Esophagus squamous epithelium (tissue), 5 donors: ENCODE measurements around the gene CNTRL. TPM values are rescaled to one million over a fixed set of nuclear protein-coding genes. Genes with fewer than 3 reads are reported as not detected.
"Not testable (repeated sequence)": the region's sequence is repeated elsewhere in the genome, so short reads cannot be mapped to it uniquely, and the experiment has no call there.

ENCODE experiments used
- DNase-seq: peaks from one replicate; lab custom pipeline; 2025; lab: John Stamatoyannopoulos, UW
- H3K27ac ChIP-seq, 4 donors: fragments of 200-600 bp; sonication (generic); one replicate each; pipeline ENCODE4 v1.5.1; 2016 to 2019; ENCODE audit warnings: mild to moderate bottlenecking in 1 of 4
- H3K27me3 ChIP-seq, 4 donors: fragments of 200-600 bp; sonication (generic); 1 replicate in 3 of 4; 2 replicates in 1 of 4; pipeline versions ENCODE4 v1.5.1 to v1.6.0; 2017 to 2021; ENCODE audit warnings: antibody characterized with exemption in 1 of 4
- H3K36me3 ChIP-seq, 3 donors: fragments of 200-600 bp; sonication (generic); one replicate each; pipeline ENCODE4 v1.5.1; 2016 to 2019
- H3K4me1 ChIP-seq, 3 donors: fragments of 200-600 bp; sonication (generic); one replicate each; pipeline ENCODE4 v1.5.1; 2017 to 2019
- H3K4me3 ChIP-seq, 4 donors: fragments of 200-600 bp; sonication (generic); 1 replicate in 3 of 4; 2 replicates in 1 of 4; pipeline ENCODE4 v1.5.1; 2016 to 2019; ENCODE audit warnings: mild to moderate bottlenecking in 2 of 4, moderate library complexity in 1 of 4
- H3K9me3 ChIP-seq, 3 donors: fragments of 200-600 bp; sonication (generic); one replicate each; pipeline ENCODE4 v1.5.1; 2016 to 2019
- CTCF ChIP-seq, 6 experiments: fragments of 450-650 bp in 4 of 6; fragments of 200-600 bp in 2 of 6; sonication (generic) in 2 of 6; IDR thresholded peaks; one replicate each; pipeline ENCODE4 v1.5.1; 2016 to 2019; ENCODE audit warnings: antibody characterized with exemption in 6 of 6, mild to moderate bottlenecking in 4 of 6, moderate library complexity in 4 of 6
- POLR2A ChIP-seq, 4 donors: fragments of 450-650 bp; IDR thresholded peaks; one replicate each; pipeline ENCODE4 v1.6.1; 2017; ENCODE audit warnings: antibody characterized with exemption in 4 of 4, mild to moderate bottlenecking in 4 of 4, moderate library complexity in 3 of 4
- WGBS, 2 donors: methylation state at CpG; one replicate each; pipeline ENCODE4 v1.1.5; 2018; 5-methylcytosine and 5-hydroxymethylcytosine counted together
- intact Hi-C: fragments of 100-400 bp; cut with DNase I; formaldehyde crosslinking; loops from one replicate; pipeline ENCODE4 v1.15.0; 2022
- total RNA-seq, 4 donors: library from RNA; depleted of rRNA; stranded (reverse); fragments of >200 nt; gene quantifications; one replicate each; pipeline ENCODE4 v1.1.0, GENCODE V29; 2016
- donor health status: DM: yes; HTN: yes; CAD: no.

CNTRL gene
- total RNA-seq, 4 donors from 2014 or later, result 7.2 to 15.3 (median 8.0) TPM

GRCh38 chr9:121085661-121086060 is 10.9 kb downstream of the CNTRL start:
- H3K4me1 ChIP-seq, result no peaks in the 10 kb centered on the region
- intact Hi-C loops, result no loop called here
- WGBS, 2 donors, result 83 to 94% methylated on average over 1 of the region's 1 CpG
- no peak overlapping the region for H3K4me3 ChIP-seq
- no peak for DNase-seq
- H3K9me3 ChIP-seq, result no peaks in the 10 kb centered on the region
- no peaks in the 10 kb centered on the region for H3K27me3 ChIP-seq
- H3K27ac ChIP-seq, result no peak overlapping the region
- peaks cover 0 to 34% (median 0%) of the 10 kb centered on the region in 3 donors for H3K36me3 ChIP-seq
- TF ChIP-seq POLR2A (IDR thresholded peaks at IDR 0.05), result no peak
- TF ChIP-seq CTCF (IDR thresholded peaks at IDR 0.05), result no peak

DNA sequence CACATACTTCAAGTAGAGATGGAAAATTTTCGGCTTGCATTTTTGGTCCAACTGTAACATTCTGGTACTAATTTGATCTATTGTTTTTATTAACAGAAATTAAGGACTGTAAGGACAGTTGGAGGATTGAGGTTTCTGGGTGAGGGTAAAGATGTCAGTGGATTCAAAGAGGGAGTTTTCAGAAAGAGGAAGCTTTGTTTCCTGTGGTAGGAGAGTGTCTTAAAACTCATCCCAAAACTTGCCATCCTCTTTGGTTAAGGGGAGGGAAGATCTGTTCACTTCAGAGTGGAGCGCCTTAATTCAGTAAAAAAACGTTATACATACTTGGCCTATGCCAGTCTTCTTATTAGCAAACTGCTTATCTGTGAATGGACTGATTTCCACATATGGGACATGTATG is 13.8 kb downstream of the CNTRL start:
- no peaks in the 10 kb centered on the region for H3K27me3 ChIP-seq
- H3K4me3 ChIP-seq, result no peak overlapping the region
- H3K9me3 ChIP-seq, result no peaks in the 10 kb centered on the region
- no peaks in the 10 kb centered on the region for H3K4me1 ChIP-seq
- DNase-seq, result no peak
- intact Hi-C loops, result no loop called here
- WGBS, 2 donors, result 66 to 76% methylated on average over 3 of the region's 3 CpGs
- no peak for TF ChIP-seq POLR2A (IDR thresholded peaks at IDR 0.05)
- TF ChIP-seq CTCF (IDR thresholded peaks at IDR 0.05), result no peak
- no peak overlapping the region for H3K27ac ChIP-seq
- H3K36me3 ChIP-seq, result peaks cover 0 to 15% (median 0%) of the 10 kb centered on the region in 3 donors

DNA sequence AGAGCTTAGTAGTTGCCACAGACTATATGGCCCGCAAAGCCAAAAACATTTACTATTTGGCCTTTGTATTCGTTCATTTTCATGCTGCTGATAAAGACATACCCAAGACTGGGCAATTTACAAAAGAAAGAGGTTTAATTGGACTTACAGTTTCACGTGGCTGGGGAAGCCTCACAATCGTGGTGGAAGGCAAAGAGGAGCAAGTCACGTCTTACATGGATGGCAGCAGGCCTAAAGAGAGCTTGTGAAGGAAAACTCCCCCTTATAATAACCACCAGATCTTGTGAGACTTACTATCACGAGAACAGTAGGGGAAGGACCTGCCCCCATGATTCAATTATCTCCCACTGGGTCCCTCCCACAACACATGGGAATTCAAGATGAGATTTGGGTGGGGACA is 16.0 kb downstream of the CNTRL start:
- intact Hi-C loops, H3K4me1 ChIP-seq, H3K4me3 ChIP-seq: not testable (repeated sequence)

GRCh38 chr9:121095057-121095456 is 20.3 kb downstream of the CNTRL start:
- TF ChIP-seq CTCF (IDR thresholded peaks at IDR 0.05), result no peak
- no peak overlapping the region for H3K27ac ChIP-seq
- no peaks in the 10 kb centered on the region for H3K9me3 ChIP-seq
- H3K27me3 ChIP-seq, result no peaks in the 10 kb centered on the region
- no peak for DNase-seq
- H3K4me1 ChIP-seq, result no peaks in the 10 kb centered on the region
- intact Hi-C loops, result no loop called here
- H3K36me3 ChIP-seq, result peaks cover 0 to 35% (median 0%) of the 10 kb centered on the region in 3 donors
- H3K4me3 ChIP-seq, result no peak overlapping the region

More for the DNA sequence above, 16.0 kb downstream of the CNTRL start:
- not testable (repeated sequence) for H3K27me3 ChIP-seq, H3K9me3 ChIP-seq, DNase-seq, H3K27ac ChIP-seq
- WGBS, 2 donors, result 83 to 85% methylated on average over 6 of the region's 6 CpGs
- H3K36me3 ChIP-seq, result peaks cover 0 to 14% (median 0%) of the 10 kb centered on the region in 3 donors

DNA sequence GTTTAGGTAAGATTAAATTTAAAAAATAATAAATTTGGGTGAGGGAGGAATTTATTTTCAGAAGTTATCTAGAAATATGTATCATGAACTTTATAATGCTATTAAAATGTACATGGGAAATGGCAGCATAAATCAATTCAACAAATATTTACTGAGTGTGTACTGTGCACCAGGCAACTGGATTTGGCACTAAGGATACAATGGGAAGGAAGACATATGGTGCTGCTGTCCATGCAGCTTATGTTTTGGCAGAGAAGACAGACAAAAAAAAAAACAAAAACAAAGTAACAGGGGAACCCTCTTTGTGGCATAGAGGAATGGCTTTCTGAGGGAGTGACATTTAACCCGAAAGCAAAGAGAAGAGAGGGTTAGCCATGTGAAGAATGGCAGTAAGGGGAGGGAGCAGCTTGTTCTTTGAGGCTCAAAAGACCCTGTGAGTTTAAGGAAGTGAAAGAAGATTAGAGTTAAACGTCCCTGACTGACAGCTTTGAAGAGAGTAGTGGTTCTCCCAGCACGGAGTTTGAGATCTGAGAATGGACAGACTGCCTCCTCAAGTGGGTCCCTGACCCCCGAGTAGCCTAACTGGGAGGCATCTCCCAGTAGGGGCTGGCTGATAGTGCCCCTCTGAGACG is 23.9 kb downstream of the CNTRL start:
- no peak overlapping the region for H3K27ac ChIP-seq
- no peaks in the 10 kb centered on the region for H3K4me1 ChIP-seq
- no peaks in the 10 kb centered on the region for H3K27me3 ChIP-seq
- intact Hi-C loops, result no loop called here
- no peak overlapping the region for H3K4me3 ChIP-seq
- TF ChIP-seq POLR2A (IDR thresholded peaks at IDR 0.05) (no peak), CTCF (IDR thresholded peaks at IDR 0.05) (no peak)
- peaks cover 0 to 21% (median 0%) of the 10 kb centered on the region in 3 donors for H3K36me3 ChIP-seq
- no peak for DNase-seq
- 68 to 85% methylated on average over 5 of the region's 5 CpGs for WGBS, 2 donors
- H3K9me3 ChIP-seq, result no peaks in the 10 kb centered on the region

DNA sequence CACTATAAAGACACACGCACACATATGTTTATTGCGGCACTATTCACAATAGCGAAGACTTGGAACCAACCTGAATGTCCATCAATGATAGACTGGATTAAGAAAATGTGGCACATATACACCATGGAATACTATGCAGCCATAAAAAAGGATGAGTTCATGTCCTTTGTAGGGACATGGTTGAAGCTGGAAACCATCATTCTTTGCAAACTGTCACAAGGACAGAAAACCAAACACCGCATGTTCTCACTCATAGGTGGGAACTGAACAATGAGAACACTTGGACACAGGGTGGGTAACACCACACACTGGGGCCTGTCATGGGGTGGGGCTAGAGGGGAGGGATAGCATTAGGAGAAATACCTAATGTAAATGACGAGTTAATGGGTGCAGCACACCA is 29.3 kb downstream of the CNTRL start:
- H3K4me3 ChIP-seq, H3K9me3 ChIP-seq, H3K27ac ChIP-seq, H3K4me1 ChIP-seq, DNase-seq, H3K27me3 ChIP-seq, intact Hi-C loops, H3K36me3 ChIP-seq: not testable (repeated sequence)
- WGBS, 2 donors, result 92 to 96% methylated on average over 5 of the region's 5 CpGs
